DMS53 (cell line): Measurements from ENCODE around the gene FMNL1.
"Not testable (repeated sequence)": the region's sequence is repeated elsewhere in the genome, so short reads cannot be mapped to it uniquely, and the experiment has no call there.

Source experiments
- DNase-seq: peaks from one replicate; lab custom pipeline; 2025; lab: John Stamatoyannopoulos, UW

The FMNL1 gene

DNA sequence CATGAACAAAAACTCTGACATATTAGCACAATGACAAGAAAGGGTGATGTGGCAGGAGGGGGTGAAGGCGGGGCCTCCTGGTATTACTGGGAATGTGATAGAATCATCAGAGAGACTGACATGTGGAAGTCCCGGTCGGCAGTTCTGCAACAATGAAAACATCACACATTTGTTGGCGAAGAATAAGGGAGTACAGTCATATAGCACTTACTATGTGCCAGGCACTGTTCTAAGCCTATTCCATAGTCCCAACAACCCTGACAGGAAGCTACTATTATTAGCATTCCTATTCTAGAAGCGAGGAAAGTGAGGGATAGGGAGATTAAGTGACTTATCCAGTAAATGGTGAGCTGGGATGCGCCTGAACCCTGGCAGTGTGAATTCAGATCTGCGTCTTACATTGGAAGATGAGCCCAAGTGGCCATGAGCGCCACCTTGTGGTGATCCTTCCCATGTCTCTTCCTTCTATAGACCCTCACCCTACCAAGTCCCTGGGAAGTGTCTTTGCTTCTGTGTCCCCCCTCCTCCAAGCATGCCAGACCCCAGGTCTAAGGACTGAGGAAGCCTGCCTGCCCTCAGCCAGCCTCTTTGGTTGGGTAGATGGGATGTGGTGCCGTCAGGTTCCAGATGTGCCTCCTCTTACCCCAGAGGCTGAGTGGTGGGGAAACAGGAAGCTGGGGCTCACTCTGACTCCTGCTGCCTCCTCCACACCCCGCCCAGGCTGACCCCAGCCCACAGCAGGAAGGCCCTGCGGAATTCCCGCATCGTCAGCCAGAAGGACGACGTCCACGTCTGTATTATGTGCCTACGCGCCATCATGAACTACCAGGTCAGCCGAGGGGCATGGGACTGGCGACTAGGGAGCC lies 14.0 kb downstream of the FMNL1 start:
- DNase-seq = peak; percentile 84

DNA sequence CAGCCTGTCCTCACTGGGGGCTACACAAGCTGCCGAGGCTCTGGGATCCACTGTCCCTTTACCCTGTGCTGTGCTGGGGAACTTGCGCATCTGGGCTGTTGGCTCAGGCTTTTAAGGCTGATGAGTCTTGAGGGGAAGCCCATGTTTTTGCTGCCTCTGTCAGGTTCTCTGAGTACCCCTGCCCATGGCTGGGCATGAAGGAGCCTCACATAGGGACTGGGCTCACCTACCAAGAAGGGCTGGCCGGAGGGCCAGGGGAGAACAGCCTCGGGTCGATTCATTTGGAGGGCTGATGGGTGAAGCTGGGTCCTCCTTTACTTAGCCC lies 14.6 kb downstream of the FMNL1 start:
- no peak for DNase-seq

DNA sequence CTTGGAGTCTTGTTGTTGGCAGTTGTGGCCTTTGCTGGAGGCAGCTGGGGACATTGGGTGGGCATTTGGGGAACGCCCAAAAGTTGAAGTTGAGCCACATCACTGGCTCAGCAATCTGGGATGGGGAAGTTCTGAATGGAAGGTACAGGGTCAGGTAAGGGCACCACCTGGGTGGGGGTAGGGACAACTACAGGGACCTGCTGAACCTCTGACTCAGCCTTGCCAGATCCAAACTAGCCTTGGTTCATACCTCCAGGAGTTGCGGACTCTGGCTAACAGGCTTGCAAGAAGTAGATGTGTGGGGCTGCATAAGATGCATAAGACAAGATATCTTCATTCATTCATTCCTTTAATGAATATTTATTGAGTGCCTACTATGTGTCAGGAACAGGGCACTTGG lies 16.0 kb downstream of the FMNL1 start:
- DNase-seq = no peak

DNA sequence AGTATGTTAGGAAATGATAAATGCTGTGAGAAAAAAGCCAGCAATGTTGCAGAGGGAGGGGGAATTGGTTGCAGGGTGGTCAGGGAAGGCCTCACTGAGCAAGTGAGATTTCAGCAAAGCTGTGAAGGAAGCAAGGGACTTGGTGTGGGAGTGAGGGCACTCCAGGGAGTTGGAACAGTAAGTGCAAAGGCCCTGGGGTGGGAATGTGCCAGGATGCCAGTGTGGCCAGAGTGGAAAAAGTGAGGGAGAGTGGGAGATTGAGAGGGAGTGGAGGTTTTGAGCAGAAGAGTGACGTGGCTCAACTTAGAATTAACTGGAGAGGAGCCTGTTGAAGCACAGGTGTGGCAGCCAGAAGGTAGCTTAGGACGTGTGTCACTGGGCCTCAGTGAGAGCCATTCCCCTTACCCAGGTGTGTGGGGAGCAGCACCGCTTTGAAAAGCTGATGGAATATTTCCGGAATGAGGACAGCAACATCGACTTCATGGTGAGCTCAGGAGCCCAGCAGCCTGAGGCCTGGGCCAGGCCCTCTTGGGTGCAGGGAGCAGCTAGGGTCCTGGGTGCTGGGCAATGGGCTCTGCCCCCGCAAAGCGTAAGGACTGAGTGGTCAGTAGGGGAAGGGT lies 16.6 kb downstream of the FMNL1 start:
- DNase-seq = no peak

DNA sequence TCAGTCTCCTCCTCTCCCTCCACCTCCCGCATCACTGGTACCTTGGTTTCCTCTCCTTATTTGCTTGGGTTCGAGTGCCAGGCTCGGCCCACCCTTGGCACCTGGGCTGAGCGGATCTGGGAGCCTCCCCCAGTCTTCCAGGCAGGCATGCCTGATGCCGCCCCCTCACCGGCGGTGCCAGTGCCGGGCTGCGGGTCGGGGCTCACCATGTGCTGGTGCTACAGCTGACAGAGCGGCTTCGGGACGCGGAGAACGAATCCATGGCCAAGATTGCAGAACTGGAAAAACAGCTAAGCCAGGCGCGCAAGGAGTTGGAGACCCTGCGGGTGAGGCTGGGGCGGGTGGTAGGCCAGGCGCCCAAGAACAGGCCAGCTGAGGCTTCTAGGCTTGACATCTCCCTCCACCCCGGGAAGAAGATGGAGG lies 19.2 kb downstream of the FMNL1 start:
- DNase-seq = peak; percentile 47

DNA sequence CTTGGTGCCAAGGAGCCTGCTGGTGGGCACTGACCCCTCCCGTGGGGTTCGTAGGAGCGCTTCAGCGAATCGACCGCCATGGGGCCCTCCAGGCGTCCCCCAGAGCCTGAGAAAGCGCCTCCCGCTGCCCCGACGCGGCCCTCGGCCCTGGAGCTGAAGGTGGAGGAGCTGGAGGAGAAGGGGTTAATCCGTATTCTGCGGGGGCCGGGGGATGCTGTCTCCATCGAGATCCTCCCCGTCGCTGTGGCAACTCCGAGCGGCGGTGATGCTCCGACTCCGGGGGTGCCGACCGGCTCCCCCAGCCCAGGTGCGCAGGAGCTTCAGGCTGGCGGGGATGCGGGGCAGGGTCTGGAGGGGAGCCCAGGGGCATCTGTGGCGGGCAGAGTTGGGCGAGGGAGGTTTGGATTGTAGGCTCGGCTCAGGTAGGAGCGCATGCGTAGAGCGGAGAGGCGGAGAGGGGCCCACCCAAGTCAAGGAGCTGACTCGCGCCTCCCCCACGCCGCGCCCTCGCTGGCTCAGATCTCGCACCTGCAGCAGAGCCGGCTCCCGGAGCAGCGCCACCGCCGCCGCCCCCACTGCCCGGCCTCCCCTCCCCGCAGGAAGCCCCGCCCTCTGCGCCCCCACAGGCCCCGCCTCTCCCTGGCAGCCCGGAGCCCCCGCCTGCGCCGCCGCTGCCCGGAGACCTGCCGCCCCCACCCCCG lies 19.8 kb downstream of the FMNL1 start:
- peak; percentile 72 for DNase-seq

DNA sequence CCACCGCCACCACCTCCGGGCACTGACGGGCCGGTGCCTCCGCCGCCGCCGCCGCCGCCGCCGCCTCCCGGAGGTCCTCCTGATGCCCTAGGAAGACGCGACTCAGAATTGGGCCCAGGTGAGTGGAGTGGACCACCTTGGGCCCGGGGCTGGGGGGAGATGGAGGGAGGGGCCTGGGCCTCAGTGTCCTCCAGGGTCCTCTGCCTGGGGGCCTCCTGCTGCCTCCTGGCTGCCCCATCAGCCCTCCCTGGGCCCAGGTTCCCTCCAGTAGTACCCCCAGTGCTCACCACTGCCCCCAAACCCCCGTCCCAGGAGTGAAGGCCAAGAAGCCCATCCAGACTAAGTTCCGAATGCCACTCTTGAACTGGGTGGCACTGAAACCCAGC lies 20.3 kb downstream of the FMNL1 start:
- no peak for DNase-seq

DNA sequence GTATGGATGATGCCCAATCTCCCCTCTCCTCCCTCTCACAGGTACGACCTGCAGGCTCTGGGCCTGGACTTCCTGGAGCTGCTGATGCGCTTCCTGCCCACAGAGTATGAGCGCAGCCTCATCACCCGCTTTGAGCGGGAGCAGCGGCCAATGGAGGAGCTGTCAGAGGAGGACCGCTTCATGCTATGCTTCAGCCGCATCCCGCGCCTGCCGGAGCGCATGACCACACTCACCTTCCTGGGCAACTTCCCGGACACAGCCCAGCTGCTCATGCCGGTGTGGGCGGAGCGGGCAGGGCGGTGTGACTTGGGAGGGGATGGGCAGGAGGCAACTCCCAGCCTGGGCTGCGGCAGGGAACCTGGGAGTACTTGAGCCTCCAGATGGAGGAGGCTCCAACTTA lies 22.1 kb downstream of the FMNL1 start:
- peak; percentile 92 for DNase-seq

DNA sequence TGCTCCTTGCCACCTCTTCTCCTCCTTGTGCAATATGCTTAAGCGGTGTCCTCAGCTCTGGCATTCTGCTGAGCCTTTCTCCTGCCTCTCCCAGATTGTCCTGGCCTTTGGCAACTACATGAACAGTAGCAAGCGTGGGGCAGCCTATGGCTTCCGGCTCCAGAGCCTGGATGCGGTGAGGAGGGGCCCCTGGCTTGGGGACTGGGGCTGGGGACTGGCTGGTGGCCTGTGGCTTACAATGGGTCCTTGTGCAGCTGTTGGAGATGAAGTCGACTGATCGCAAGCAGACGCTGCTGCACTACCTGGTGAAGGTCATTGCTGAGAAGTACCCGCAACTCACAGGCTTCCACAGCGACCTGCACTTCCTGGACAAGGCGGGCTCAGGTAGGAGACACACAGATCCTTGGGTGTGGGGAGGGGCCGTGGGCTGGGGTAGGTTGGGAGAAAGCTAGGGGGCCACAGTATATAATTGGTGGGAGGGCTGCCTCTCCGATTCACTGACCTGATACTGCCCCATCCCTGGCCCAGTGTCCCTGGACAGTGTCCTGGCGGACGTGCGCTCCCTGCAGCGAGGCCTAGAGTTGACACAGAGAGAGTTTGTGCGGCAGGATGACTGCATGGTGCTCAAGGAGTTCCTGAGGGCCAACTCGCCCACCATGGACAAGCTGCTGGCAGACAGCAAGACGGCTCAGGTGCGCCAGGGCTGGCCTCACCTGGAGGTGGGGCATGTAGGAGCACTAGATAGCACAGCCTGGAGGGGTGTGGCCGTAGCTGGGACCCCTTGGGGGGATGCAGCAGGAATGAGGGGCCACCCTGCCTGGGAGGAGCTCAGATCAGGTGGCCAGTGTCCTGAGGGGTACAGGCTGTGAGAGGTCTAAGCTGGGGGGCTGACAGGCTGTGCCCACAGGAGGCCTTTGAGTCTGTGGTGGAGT lies 23.3 kb downstream of the FMNL1 start:
- DNase-seq = no peak

DNA sequence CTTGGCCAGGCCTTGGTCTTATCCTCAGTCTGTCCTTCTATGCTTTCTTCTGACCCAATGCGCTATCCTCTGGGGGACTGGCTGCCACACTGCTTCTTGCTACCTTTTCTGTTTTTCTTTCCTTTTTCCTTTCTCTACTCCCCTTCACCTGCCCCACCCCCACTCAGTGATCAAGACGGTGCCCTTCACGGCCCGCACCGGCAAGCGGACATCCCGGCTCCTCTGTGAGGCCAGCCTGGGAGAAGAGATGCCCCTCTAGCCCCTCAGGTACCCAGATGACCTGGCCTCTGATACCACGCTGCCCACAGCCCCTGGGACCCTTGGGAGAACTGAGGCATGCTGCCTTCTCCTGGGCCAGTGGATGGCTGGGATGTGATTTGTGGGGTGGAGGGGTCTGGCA lies 24.7 kb downstream of the FMNL1 start:
- no peak for DNase-seq

DNA sequence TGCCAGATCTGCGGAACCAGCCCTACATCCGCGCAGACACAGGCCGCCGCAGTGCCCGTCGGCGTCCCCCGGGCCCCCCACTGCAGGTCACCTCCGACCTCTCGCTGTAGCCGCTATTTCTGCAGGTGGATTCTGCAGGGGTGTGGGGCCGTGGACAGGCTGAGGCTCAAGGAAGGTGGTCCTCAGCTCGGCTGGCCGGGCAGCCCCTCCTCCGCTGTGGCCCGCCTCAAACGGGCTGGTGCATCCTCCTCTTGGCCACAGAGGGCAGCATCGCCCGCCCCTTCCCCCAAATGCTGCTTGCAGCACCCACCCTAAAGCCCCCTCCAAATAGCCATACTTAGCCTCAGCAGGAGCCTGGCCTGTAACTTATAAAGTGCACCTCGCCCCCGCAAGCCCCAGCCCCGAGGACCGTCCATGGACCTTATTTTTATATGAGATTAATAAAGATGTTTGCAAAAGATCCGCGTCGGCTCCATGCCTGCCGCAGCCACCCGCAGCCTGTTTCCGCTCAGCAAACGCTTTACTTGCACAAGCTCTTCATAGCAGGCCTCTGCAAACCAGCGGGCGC lies 25.3 kb downstream of the FMNL1 start:
- peak; percentile 77 for DNase-seq

DNA sequence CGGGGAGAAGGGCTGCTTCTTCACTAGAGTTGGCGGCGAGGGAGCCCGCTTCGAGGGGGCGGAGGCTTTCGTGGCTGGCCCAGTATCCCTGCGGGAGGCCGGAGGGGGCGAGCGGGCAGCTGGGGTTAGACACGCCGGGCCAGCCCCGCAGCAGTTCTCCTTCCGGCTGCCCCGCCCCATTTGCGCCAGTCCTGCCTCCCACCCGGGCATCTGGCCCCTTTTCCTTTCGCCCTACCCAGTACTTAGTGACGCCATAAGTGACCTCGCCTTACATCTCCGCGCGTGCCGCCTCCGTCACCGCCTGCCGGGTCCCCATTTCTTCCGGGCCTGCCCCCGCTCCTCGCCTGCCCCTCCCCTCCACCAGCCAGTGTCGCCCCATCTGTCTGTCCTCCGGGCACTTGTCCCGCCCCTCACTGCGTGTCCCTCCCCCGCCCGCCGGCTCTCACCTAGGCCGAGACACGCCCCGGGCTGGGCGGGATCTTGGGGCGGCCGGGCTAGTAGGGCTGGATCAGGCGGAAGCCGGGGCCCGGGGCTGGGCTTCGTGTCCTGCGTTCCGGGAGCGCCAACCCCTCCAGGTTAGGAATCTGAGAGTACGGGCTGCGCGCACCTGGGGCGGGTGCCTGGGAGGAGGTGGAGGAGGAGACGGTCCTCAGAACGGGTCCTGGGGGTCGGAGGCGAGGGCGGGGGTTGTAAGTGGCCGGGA lies 25.9 kb downstream of the FMNL1 start:
- peak; percentile 100 for DNase-seq

DNA sequence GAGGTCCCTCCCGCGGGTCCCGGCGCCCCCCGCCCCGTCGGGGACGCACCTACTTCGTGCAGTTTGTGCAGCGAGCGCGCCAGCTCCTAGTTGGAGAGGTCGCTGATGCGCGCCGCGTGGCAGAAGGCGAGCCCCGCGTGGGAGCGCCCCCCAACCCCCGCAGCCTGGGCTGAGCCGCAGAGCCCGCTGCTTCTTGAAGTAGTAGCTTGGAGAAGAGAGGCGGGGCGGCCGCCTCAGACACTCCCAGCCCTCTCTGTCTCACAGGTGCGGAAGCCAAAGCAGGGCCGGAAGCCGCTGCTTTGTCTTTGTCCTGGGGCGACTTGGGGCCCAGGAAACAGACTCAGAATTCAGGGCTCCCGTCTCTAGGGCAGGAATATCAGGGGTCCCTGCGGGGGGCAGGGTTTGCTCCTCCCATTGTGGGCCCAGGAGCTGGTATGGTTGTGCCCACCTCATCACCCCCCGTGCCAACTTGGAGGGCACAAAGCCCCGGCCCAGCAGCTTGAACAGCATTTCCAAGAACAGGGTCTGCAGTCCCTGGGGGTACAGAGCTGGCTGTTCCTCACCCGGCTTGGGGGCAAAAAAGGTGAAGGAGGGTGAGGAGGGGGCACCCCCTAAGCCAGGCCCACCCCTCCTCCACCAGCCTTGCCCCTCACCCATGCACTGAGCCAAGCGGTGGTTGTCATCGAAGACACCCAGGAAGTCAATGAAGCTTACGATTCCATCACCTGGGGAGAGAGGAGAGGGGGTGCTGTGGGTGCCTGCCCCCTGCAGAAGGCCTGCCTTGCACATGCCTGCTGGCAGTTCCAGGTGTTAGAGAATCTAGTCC lies 26.7 kb downstream of the FMNL1 start:
- DNase-seq = peak; percentile 86

DNA sequence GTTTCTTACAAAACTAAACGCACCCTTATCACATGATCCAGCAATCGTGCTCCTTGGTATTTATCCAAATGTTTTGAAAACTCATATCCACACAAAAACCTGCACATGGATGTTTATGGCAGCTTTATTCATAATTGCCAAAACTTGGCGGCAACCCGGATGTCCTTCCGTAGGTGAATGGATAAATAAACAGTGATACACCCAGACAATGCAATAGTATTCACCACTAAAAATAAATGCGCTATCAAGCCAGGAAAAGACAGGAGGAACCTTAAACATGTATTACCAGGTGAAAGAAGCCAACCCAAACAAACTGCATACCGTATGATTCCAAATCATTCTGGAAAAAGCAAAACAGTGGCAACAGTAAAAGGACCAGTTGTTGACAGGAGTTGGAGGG lies 30.2 kb downstream of the FMNL1 start:
- no peak for DNase-seq

DNA sequence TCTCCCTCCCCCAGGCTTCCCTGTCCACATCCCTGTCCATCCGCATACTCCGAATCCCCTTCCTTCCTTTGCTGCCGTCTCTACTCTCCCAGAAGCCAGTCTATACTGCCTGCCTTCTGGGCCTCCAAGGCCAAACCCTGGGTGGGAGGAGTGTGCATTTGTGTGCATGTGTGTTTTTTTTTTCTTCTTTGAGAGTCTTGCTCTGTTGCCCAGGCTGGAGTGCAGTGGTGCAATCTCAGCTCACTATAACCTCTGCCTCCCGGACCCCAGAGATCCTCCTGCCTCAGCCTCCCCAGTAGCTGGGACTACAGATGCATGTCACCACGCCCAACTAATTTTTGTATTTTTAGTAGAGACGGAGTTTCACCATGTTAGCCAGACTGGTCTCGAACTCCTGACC lies 31.6 kb downstream of the FMNL1 start:
- not testable (repeated sequence) for DNase-seq

DNA sequence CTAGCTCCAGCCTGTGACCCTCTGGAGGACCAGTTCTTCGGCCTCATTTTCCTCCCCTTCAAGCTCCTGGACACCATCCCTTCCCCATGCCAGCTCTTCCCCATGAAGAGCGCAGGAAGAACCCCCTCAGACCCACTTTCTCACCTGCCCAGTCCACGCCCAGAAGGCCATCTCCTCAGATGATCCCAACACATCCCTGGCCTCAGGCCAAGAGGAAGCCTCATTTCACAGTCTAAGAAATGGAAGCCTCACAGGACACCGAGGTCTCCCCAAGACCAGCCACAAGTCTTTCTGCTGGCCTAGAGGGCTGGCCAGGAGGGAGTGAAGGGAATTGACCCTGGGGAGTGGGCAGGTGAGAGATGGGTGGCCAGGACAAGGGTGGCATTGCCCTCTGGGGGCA lies 32.2 kb downstream of the FMNL1 start:
- DNase-seq = no peak

DNA sequence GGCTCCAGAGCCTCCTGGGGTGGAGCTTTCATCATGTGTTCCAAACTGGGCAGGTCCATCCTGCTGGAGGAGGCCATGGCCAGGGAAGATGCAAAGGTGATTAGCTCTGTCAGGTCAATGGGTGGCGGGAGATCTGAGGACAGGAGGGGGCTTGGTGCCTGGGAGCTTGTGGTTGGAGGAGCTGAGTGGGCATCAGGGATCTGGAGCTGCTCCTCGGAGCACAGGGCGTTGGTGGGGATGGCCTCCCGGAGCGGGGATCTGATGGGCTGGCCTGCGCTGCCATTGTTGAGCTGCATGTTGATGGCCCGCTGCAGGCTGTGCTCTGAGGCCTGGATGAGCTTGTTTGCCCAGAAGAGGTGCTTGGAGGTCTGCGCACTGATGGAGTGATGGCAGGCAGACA lies 33.7 kb downstream of the FMNL1 start:
- no peak for DNase-seq

DNA sequence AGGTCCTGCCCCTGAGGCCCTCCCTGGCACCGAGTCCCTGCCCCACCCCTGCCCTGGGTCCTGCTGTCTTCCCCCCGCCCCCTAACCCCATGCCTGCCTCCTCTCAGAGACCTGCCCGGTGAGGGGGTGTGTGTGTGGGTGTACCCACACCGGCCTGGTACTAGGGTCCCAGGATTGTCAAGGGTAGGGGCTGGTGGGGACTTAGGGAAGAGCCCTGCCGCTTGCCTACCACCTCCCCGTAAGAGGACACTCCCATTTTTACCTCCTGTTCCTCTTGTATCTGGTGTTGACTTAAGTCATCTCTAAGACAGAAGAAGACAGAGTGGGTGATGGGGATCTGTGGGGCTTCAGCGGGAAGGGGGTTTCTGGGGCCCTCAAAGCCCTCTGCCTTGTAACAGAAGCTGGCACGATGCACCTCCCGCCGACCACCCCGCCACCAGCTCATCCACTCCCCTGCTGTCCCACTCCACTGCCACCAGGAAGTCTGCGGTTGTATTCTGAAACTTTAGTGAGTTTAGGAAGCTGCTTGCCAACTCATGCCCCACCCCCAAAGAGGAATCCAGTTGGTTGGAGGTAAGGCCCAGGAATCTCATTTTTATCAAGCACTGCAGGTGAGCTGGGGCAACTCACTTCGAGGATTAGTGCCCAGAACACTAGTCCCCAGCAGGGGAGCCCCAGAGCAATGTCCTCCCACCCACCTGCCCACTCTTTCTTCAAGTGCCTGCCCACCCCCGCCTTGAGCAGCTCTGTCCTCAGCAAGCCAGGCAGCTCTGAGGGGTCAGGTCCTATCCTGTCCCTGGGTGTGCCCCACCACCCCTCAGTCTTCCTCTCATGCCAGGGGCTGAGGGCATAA lies 34.7 kb downstream of the FMNL1 start:
- DNase-seq = no peak

DNA sequence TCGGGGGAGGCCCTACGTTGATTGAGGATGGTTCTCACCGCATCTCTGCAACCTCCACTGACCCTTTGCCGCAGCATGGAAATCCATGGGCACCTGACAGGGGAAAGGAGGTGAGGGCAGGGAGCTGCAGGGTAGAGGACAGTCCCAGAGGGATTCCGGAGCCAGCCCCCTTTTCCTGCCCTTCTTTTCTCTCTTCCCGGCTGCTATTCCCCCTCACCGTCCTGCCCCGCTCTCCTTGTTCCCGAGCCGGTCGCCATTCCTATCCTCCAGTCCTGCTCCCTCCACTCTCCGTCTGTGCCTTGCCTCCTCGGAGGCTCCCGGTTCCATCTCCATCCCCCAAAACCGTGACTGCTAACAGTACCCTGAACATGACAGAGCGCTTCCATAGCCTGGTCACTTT lies 35.4 kb downstream of the FMNL1 start:
- no peak for DNase-seq
